CD4-positive, alpha-beta T cell (primary cell): ENCODE data around the gene ATP5MG. TPM values are rescaled to one million over a fixed set of nuclear protein-coding genes. Genes with fewer than 3 reads are reported as not detected.

ENCODE experiments used
- ATAC-seq: fragments of 200-7000 bp; cut with Tn5 transposase; one replicate; pipeline ENCODE4 v1.10.0; 2022; ENCODE audit warnings: mild to moderate bottlenecking; ENCODE audit not compliant: poor library complexity
- CTCF ChIA-PET: fragments of 350-600 bp; sonication (Branson Sonifier 250); formaldehyde crosslinking; loops from one replicate; lab custom pipeline; 2021; ENCODE audit warnings: antibody characterized with exemption, inconsistent platforms; lab: Charles Lee
- POLR2A ChIA-PET: fragments of 350-600 bp; sonication (Branson Sonifier 250); formaldehyde crosslinking; loops from one replicate; lab custom pipeline; 2021; ENCODE audit warnings: antibody characterized with exemption, inconsistent platforms; lab: Charles Lee
- DNase-seq, 14 experiments: peaks; one replicate each; pipeline ENCODE4 v3.0.0-alpha.2; 2013 to 2020; ENCODE audit warnings: mixed read lengths in 2 of 14
- H3K27ac ChIP-seq, 2 donors: one replicate each; pipeline versions ENCODE4 v1.5.1 to v1.7.0; 2013; ENCODE audit warnings: low read length in 2 of 2, low read depth in 1 of 2, mild to moderate bottlenecking in 1 of 2
- H3K27me3 ChIP-seq, 2 experiments: 1 replicate in 1 of 2; 2 replicates in 1 of 2; pipeline versions ENCODE4 v1.6.1 to v1.7.0; 2013; ENCODE audit warnings: low read length in 2 of 2, control low read depth in 1 of 2, mild to moderate bottlenecking in 1 of 2, moderate library complexity in 1 of 2; ENCODE audit not compliant: insufficient read depth in 2 of 2, control insufficient read depth in 1 of 2
- H3K36me3 ChIP-seq: one replicate; pipeline ENCODE4 v1.6.1; 2013; ENCODE audit warnings: low read length, control low read depth; ENCODE audit not compliant: insufficient read depth
- H3K4me1 ChIP-seq: one replicate; pipeline ENCODE4 v1.6.1; 2013; ENCODE audit warnings: low read length, control low read depth; ENCODE audit not compliant: insufficient read depth
- H3K4me3 ChIP-seq: one replicate; pipeline ENCODE4 v1.5.1; 2013; ENCODE audit warnings: mild to moderate bottlenecking, low read length, moderate library complexity
- H3K9me3 ChIP-seq, 2 experiments: 1 replicate in 1 of 2; 2 replicates in 1 of 2; pipeline versions ENCODE4 v1.6.1 to v1.7.0; 2013; ENCODE audit warnings: low read length in 2 of 2, mild to moderate bottlenecking in 2 of 2, control low read depth in 1 of 2, moderate library complexity in 1 of 2; ENCODE audit not compliant: control insufficient read depth in 1 of 2, insufficient read depth in 1 of 2
- H3K27ac Mint-ChIP-seq: one replicate; pipeline ENCODE4 v1.8.0; 2020; ENCODE audit warnings: mixed read lengths
- H3K27me3 Mint-ChIP-seq: one replicate; pipeline ENCODE4 v1.8.0; 2021; ENCODE audit warnings: mixed read lengths
- H3K36me3 Mint-ChIP-seq: one replicate; pipeline ENCODE4 v1.8.0; 2021; ENCODE audit warnings: low read depth, mixed read lengths
- H3K4me1 Mint-ChIP-seq: one replicate; pipeline ENCODE4 v1.8.0; 2021; ENCODE audit warnings: low read depth, mixed read lengths
- H3K4me3 Mint-ChIP-seq: one replicate; pipeline ENCODE4 v1.8.0; 2020; ENCODE audit warnings: mild to moderate bottlenecking, mixed read lengths
- H3K9me3 Mint-ChIP-seq: one replicate; pipeline ENCODE4 v1.8.0; 2020; ENCODE audit warnings: mixed read lengths
- CTCF ChIP-seq: fragments of 200-600 bp; IDR thresholded peaks from one replicate; pipeline ENCODE4 v1.8.0; 2022; ENCODE audit warnings: antibody characterized with exemption, mild to moderate bottlenecking
- intact Hi-C, 2 experiments: fragments of 100-400 bp; cut with DNase I in 1 of 2; cut with micrococcal nuclease in 1 of 2; formaldehyde crosslinking; loops; one replicate each; pipeline versions ENCODE4 v1.15.1 to v1.9.0; 2023 to 2025; cut with DNase I, micrococcal nuclease
- total RNA-seq, 174 experiments: library from RNA in 2 of 174; stranded (reverse) in 2 of 174; gene quantifications; one replicate each; pipeline ENCODE4 v1.2.3 and lab custom pipeline; 2021 to 2026

ATP5MG gene
- total RNA-seq, 2 experiments from 2014 or later: 147 to 153 TPM

DNA sequence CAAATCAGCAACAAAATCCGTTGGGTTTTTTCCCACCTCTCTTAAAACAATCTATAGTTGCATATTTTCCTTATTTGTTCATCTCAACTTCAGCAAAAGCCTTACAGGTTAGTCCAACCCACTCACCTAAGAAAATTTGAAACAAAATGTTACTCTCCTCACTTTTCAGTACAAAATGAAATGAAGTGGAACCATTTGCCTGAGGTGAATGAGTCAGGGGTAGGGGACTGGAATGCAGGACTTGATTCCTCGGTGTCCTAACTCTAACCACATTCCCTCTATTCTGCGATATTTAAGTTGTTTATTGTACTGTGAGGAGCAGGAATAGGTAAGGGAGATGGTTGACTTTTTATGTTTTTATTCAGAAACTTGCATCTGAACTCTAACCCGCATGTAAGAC lies 16.4 kb downstream of the ATP5MG start:
- POLR2A ChIA-PET: no interaction called here
- CTCF ChIA-PET: no interaction called here
- no peaks in the 10 kb centered on the region for H3K27me3 ChIP-seq
- no peak overlapping the region for H3K4me3 ChIP-seq
- Mint-ChIP-seq H3K4me1 (no peaks in the 10 kb centered on the region), H3K4me3 (no peak overlapping the region), H3K36me3 (no peaks in the 10 kb centered on the region), H3K9me3 (no peaks in the 10 kb centered on the region), H3K27ac (no peak overlapping the region), H3K27me3 (no peaks in the 10 kb centered on the region)
- intact Hi-C loops: no loop called here
- H3K9me3 ChIP-seq: no peaks in the 10 kb centered on the region
- H3K4me1 ChIP-seq: no peaks in the 10 kb centered on the region
- ATAC-seq (no peak), DNase-seq (no peak)
- no peak overlapping the region for H3K27ac ChIP-seq
- peaks cover 5% of the 10 kb centered on the region for H3K36me3 ChIP-seq
- TF ChIP-seq CTCF: no peak

DNA sequence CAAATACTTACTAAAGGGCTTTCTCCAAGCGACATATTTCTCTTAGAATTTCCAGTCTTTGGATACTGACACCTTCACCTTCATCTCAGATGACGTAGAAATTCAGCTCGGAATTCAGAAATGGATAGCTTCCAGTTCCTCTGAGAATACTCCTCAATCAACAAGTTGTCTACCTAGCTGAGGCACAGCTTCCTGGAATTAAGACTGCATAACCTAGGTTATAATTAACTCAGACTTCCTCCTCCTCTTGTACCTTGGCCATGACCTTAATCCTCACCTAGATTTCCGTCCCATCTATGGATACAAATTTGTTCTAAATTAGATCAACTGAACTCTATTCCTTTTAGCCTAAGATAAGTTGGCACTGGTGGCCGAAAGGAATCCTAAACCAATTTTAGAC lies 17.4 kb downstream of the ATP5MG start:
- ChIA-PET POLR2A (no interaction called here), CTCF (no interaction called here)
- Mint-ChIP-seq H3K4me3 (no peak overlapping the region), H3K27ac (no peak overlapping the region), H3K27me3 (no peaks in the 10 kb centered on the region), H3K9me3 (no peaks in the 10 kb centered on the region), H3K4me1 (no peaks in the 10 kb centered on the region), H3K36me3 (no peaks in the 10 kb centered on the region)
- H3K36me3 ChIP-seq: peaks cover 2% of the 10 kb centered on the region
- intact Hi-C loops: no loop called here
- H3K4me3 ChIP-seq: no peak overlapping the region
- DNase-seq: no peak
- H3K27ac ChIP-seq: no peak overlapping the region
- H3K27me3 ChIP-seq: no peaks in the 10 kb centered on the region
- TF ChIP-seq CTCF: no peak
- no peaks in the 10 kb centered on the region for H3K4me1 ChIP-seq
- ATAC-seq: no peak
- H3K9me3 ChIP-seq: no peaks in the 10 kb centered on the region

DNA sequence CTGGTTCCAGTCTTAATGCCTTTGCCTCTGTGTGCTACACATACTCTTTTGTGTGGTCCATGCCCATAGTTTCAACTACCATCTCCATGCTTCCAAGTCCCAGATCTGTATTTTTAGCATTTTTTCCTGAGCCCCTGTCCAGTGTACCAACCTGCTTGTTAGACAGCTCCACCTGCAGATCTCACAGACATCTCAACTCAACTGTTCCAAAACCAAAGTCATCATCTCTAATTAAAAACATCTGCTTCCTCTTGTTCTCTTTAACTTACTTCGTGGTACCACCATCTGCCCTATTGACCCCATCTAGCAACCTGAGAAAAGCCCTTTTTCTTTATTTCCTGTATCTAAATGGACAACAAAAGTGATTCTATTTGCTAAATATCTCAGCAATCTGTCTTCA lies 26.3 kb downstream of the ATP5MG start:
- Histone ChIP-seq H3K4me3 (no peak overlapping the region), H3K27ac (no peak overlapping the region), H3K4me1 (no peaks in the 10 kb centered on the region), H3K27me3 (no peaks in the 10 kb centered on the region), H3K9me3 (no peaks in the 10 kb centered on the region), H3K36me3 (no peaks in the 10 kb centered on the region)
- intact Hi-C loops: no loop called here
- H3K4me1 Mint-ChIP-seq: no peaks in the 10 kb centered on the region
- TF ChIP-seq CTCF: no peak
- H3K36me3 Mint-ChIP-seq: no peaks in the 10 kb centered on the region
- POLR2A ChIA-PET: interaction anchor here (1.5 kb wide), 1 partner anchor 15 kb away, joined by 3 read pairs; no protein-coding TSS in a partner anchor
- ATAC-seq: no peak
- H3K4me3 Mint-ChIP-seq: no peak overlapping the region
- H3K9me3 Mint-ChIP-seq: no peaks in the 10 kb centered on the region
- no peak overlapping the region for H3K27ac Mint-ChIP-seq
- DNase-seq: no peak
- no peaks in the 10 kb centered on the region for H3K27me3 Mint-ChIP-seq
- CTCF ChIA-PET: no interaction called here
